Measurements from ENCODE around the gene PFKL. TPM values are rescaled to one million over a fixed set of nuclear protein-coding genes. Genes with fewer than 3 reads are reported as not detected.
A peak's percentile ranks its signal among the peaks of the same experiment; 100 is the strongest.

Gene PFKL
- total and polyA plus RNA-seq, 2 experiments from 2014 or later: 40.3 to 106 TPM

- TF ChIP-seq EZH2phosphoT487 (IDR thresholded peaks at IDR 0.05; ENCODE audit: unreplicated experiment) (no peak), REST (IDR thresholded peaks at IDR 0.05; ENCODE audit: unreplicated experiment) (no peak), EZH2 (IDR thresholded peaks at IDR 0.05; ENCODE audit: low read depth, unreplicated experiment) (no peak), ZNF114 (CRISPR knock-in tag; IDR thresholded peaks at IDR 0.05) (no peak), CREB1 (CRISPR knock-in tag; IDR thresholded peaks at IDR 0.05; ENCODE audit: low read depth) (no peak)
Measured at GRCh38 chr21:44329086-44329889, 29.4 kb downstream of the PFKL start (continued).

GRCh38 chr21:44329971-44330681 is 30.3 kb downstream of the PFKL start:
- H3K79me2 ChIP-seq (replicated peaks; ENCODE audit: insufficient read depth): no peaks in the 10 kb centered on the region
- no peak overlapping the region for H3K4me2 ChIP-seq
- H3F3A ChIP-seq (replicated peaks; ENCODE audit: low read depth): no peaks in the 10 kb centered on the region
- no peaks in the 10 kb centered on the region for H3K4me1 ChIP-seq (ENCODE audit: insufficient read depth)
- Mint-ChIP-seq H3K27me3 (ENCODE audit: insufficient read depth, low read depth, poor library complexity) (peaks cover 5% of the 10 kb centered on the region), H3K27ac (no peak overlapping the region), H3K36me3 (ENCODE audit: low read depth) (no peaks in the 10 kb centered on the region; the same call in 2 of the 3 replicates), H3K9me3 (no peaks in the 10 kb centered on the region), H3K4me3 (no peak overlapping the region; the same call in 2 of the 3 replicates), H3K4me1 (no peaks in the 10 kb centered on the region)
- no peaks in the 10 kb centered on the region for H3K9me2 ChIP-seq (ENCODE audit: insufficient read depth)
- H3K27ac ChIP-seq (ENCODE audit: low read depth): no peak overlapping the region
- H3K27me3 ChIP-seq (ENCODE audit: insufficient read depth): no peaks in the 10 kb centered on the region
- no peaks in the 10 kb centered on the region for H4K20me1 ChIP-seq (replicated peaks; ENCODE audit: insufficient read depth)
- ATAC-seq (peak; percentile 3; the same call in 2 of the 3 replicates), DNase-seq (ENCODE audit: low spot score) (no peak)
- no peak overlapping the region for H3K4me3 ChIP-seq
- no peaks in the 10 kb centered on the region for H3K36me3 ChIP-seq (ENCODE audit: insufficient read depth)
- H2AFZ ChIP-seq: no peak overlapping the region
- TF ChIP-seq EZH2 (IDR thresholded peaks at IDR 0.05; ENCODE audit: low read depth, unreplicated experiment) (no peak), CREB1 (CRISPR knock-in tag; IDR thresholded peaks at IDR 0.05; ENCODE audit: low read depth) (no peak), ETS1 (IDR thresholded peaks at IDR 0.05) (no peak), POLR2AphosphoS5 (IDR thresholded peaks at IDR 0.05; ENCODE audit: low read depth) (no peak), NANOG (IDR thresholded peaks at IDR 0.05; ENCODE audit: borderline replicate concordance) (no peak), ZNF331 (CRISPR knock-in tag; IDR thresholded peaks at IDR 0.05; ENCODE audit: low read depth) (no peak), ZNF462 (CRISPR knock-in tag; IDR thresholded peaks at IDR 0.05) (no peak), ZNF114 (CRISPR knock-in tag; IDR thresholded peaks at IDR 0.05) (no peak), STAT1 (IDR thresholded peaks at IDR 0.05; ENCODE audit: unreplicated experiment) (no peak), EZH2phosphoT487 (IDR thresholded peaks at IDR 0.05; ENCODE audit: unreplicated experiment) (no peak)
